Measurements from ENCODE around the gene EEF1AKMT4.

Gene EEF1AKMT4

DNA sequence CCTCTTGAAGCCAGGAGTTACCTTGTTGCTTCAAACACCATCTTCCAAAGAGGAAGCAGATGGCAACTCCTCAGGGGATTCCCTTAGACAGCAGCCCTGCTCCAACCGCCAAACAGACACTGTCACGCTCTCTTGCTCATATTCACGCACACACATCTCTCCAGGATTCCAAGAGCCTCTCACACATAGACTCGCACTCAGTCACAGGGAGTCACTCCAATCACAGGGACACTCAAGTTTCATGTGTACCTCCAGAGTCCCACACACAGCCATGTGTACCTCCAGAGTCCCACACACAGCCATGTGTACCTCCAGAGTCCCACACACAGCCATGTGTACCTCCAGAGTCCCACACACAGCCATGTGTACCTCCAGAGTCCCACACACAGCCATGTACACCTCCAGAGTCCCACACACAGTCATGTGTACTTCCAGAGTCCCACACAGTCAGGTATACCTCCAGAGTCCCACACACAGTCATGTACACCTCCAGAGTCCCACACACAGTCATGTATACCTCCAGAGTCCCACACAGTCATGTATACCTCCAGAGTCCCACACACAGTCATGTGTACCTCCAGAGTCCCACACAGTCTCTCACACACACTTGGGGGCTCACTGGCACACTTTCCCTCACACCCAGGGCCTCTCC lies 14.0 kb upstream of the EEF1AKMT4 start:
- DNase-seq (ENCODE audit: low read depth in 2 of 3, low spot score in 2 of 3), result no peak

DNA sequence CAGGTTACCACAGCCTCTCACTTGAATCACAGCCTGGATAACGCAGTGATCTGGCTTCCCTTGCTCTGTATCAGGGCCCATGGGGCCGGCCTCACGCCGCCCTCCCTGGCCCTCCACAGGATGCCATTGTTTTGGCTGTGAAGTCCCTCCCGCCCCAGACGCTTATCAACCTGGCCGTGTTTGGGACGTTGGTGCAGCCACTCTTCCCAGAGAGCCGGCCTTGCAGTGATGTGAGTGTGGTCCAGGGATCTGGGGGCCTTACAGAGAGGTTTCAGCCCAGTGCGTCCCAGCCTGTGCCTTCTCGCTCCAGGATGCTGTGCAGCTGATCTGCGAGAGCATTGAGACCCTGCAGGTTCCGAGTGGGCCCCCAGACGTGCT lies 13.4 kb upstream of the EEF1AKMT4 start:
- no peak for DNase-seq (ENCODE audit: low read depth in 2 of 3, low spot score in 2 of 3)

DNA sequence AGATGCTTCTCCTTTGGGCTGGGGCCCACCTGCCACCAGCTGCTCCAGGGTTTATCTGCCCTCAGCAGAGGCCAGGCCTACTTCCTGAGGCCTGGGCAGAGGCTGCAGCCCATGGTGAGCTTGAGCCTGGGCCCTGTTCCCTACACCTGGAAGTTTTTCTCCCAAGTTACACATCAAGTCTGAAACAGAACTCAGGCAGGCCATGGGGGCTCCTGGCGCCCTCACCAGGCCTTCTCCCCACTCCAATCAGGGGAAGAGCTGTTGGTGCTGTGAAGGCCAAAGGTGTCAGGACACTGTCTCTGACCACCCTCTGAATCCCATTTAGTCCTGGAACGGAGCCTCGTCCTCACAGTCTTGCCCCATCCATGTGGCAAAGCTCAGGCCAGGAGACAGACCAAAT lies 12.8 kb upstream of the EEF1AKMT4 start:
- DNase-seq (ENCODE audit: low read depth in 2 of 3, low spot score in 2 of 3), result no peak

DNA sequence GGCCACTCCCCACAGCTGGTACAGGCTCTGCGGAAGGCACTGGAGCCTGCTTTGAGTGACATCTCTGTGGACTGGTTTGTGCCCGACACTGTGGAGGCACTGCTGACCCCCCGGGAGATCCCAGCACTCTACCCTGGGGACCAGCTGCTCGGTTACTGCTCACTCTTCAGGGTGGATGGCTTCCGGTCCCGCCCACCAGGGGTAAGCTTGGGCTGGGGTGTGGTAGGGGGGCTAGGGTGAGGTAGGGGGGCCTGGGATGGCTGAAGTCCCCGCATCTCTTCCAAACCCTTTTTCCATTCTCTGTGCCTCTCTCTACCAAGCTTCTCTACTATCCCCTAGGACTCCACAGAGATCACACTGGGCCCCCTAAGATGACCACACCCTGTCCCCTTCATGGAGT lies 12.3 kb upstream of the EEF1AKMT4 start:
- DNase-seq (ENCODE audit: low read depth in 2 of 3, low spot score in 2 of 3), result no peak

DNA sequence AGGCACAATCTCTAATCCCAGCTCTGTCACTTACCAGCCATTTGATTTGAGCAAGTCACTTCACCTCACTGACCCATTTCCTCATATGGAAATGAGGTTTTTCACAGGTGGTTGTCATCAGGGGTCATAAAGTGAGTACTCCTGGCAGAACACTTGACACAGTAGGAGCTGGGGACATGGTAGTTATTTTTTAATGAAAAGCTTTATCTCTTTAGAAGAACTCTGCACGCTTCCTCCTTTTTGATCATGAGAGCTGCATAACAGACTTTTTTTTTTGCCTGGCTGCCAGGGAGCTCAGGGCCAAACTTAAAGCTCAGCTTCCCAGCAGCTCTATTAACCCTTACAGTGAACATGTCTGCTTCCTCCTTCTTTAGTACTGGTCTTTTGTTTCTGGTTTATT lies 11.7 kb upstream of the EEF1AKMT4 start:
- DNase-seq (ENCODE audit: low read depth in 2 of 3, low spot score in 2 of 3), result no peak

DNA sequence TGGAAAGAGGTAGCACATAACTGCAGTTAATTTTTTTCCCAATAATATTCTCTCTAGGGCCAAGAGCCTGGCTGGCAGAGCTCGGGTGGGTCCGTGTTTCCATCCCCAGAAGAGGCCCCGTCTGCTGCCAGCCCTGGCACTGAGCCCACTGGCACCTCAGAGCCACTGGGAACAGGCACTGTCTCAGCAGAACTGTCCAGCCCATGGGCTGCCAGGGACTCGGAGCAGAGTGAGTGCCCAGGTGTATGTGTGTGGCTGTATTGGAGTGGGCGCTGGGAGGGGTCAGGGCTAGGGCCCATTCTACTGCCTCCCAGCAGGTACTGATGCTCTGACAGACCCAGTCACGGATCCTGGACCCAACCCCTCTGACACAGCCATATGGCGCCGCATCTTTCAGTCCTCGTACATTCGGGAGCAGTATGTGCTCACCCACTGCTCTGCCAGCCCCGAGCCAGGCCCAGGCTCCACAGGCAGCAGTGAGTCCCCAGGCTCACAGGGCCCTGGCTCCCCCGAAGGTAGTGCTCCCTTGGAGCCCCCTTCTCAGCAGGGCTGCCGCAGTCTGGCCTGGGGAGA lies 11.1 kb upstream of the EEF1AKMT4 start:
- no peak for DNase-seq (ENCODE audit: low read depth in 2 of 3, low spot score in 2 of 3)

DNA sequence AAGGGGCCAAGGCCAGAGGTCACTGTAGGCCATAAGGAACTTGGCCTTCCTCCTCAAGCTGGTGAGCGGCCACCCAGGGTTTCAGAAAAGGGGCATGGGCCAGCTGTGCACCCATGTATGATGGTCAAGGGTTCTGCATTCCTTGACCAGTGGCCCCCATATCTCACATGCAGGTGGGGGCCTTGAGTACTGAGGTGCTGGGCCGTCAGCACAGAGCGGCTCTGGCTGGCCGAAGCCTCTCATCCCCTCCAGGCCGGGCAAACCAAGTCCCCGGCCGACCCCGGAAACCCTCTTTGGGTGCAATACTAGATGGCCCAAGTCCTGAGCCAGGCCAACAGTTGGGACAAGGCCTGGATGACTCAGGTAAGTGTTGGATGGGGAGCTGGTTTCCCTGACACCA lies 10.3 kb upstream of the EEF1AKMT4 start:
- no peak for DNase-seq (ENCODE audit: low read depth in 2 of 3, low spot score in 2 of 3)

DNA sequence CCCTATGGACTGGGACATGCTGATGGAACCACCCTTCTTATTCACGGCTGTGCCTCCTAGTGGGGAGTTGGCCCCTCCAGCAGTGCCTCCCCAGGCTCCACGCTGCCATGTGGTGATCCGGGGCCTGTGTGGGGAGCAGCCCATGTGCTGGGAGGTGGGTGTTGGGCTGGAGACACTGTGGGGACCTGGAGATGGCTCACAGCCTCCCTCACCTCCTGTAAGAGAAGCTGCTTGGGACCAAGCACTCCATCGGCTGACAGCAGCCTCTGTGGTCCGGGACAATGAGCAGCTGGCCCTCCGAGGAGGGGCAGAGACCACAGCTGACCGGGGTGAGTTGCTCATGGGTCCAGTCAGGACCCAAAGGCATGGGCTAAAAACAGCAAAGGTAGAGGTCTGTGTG lies 9.8 kb upstream of the EEF1AKMT4 start:
- no peak for DNase-seq (ENCODE audit: low read depth in 2 of 3, low spot score in 2 of 3)

DNA sequence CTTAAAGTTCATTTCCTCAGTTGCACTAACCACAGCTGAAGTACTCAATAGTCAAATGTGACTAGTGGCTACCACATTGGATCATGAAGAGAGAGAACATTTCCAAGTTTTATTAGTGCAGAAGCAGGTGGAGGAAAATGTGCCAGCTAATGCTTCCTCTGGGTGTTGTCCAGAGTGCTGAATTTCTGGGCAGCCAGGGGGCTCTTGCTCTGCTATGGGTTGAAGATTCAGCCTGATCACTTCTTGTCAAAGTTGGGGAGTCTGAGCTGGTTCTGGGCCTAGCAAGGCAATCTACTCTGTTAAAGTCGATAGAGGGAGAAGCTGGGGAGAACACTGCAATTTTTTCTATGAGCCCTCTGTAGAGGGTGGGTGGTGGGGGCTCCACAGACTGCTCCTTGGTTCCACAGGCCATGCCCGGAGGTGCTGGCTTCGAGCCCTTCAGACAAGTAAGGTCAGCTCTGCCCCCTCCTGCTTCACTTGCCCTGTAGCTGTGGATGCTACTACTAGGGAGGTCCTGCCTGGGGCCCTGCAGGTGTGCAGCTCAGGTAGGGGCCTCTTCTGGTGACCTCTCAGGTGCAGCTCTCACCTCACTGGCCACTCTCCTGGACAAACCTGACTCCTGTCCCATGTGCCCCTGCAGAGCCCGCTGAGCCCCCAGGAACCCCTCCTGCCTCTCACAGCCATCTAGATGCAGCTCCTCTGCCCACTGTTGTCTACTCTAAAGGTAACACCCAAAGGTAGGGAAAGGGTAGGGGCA lies 8.9 kb upstream of the EEF1AKMT4 start:
- DNase-seq (ENCODE audit: low read depth in 2 of 3, low spot score in 2 of 3), result no peak

DNA sequence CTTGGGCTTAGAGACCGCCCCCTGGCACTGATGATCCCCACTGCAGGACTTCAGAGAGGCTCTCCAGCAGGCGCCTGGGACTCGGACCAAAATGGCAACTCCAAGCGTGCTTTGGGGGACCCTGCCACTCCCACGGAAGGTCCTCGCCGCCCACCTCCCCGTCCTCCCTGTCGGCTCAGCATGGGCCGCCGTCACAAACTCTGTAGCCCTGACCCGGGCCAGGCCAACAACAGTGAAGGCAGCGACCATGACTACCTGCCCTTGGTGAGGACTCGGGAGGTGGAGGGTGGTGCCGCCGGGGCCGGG lies 8.4 kb upstream of the EEF1AKMT4 start:
- no peak for DNase-seq (ENCODE audit: low read depth in 2 of 3, low spot score in 2 of 3)

DNA sequence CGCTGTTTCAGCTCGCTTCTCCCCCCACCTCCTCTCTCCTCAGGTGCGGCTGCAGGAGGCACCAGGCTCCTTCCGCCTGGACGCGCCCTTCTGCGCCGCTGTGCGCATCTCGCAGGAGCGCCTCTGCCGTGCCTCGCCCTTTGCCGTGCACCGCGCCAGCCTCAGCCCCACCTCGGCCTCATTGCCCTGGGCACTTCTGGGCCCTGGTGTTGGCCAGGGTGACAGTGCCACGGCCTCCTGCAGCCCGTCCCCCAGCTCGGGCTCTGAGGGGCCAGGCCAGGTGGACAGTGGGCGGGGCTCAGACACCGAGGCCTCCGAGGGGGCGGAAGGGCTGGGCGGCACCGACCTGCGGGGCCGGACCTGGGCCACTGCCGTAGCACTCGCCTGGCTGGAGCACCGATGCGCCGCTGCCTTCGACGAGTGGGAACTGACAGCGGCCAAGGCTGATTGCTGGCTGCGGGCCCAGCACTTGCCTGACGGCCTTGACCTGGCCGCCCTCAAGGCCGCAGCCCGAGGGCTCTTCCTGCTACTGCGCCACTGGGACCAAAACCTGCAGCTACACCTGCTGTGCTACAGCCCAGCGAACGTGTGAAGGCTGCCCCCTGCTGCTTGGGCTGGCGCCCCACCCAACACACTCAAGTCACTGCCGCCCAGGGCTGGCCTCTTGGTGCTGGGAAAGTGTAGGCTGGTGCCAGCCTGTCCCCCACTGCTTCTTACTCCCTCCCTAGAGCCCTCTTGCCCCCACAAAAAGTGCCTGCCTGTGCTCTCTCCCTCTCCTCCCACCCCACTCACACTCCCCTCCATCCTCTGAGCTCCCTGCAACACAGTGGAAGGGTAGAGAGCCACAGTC lies 7.8 kb upstream of the EEF1AKMT4 start:
- DNase-seq (ENCODE audit: low read depth in 2 of 3, low spot score in 2 of 3), result no peak

DNA sequence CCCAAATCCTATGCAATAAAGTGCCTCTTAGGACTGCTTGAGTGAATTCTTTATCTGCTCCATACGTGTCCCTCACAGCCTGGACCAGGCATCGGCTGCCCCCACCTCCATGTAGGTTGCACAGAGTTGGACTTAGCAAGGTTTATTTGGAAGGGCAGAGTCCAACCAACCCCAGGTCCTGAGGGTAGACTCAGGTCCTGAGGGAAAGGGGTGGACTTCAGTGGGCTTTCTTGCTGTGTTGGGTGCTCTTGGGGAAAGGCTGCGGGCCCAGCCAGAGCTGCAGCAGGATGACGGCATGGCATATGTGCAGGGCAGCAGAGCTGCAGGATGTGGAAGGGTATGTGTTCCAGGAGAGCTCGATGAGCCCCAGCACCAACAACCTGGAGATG lies 7.2 kb upstream of the EEF1AKMT4 start:
- no peak for DNase-seq (ENCODE audit: low read depth in 2 of 3, low spot score in 2 of 3)

DNA sequence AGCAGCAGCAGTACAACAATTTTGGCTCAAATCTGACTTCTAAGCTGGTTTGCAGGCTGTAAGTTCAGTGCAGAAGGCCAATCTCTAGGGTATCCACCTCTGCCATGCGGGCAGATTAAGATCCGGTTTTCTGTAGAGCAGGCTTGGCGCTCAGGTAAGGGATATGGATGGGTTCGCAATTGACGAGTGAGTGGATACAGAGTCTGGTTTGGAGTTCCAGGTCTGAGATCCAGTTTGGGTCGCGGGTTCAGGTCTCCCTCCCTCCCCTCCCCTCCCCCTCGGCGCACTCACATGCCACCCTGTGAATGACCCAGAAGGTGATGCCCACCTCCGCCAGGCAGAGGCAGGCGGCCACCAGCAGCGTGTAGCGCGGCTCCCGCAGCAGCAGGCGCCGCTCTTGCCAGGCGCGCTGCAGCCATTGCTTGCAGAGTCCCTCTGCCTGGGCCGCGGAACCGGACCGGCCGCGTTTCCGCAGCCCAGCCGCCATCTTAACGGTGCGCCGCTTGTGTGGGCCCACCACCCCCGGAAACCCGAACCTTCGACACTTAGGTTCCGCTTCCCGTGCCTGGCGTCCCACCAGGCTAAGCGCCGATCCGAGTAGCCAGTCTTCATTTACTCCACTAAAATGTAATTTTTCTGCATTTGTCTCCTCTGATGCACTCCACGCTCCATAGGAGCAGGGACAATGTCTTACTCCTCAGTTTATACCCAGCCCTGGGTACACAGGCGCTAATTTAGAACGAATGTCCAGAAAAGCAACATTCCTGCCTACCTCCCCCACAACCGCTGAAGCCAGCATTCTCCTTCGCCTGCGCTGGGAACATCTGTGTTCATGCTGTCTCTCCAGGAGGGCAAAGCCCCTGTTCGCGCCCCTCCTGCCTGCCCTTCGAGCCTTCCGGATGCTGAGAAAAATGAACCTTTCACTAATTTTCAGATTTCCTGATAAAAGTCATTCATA lies 739 bp upstream of the EEF1AKMT4 start, which contains the start of gene ALG3:
ALG3 (minus strand) TSS at position 509 of the 958 bp plus-strand sequence; CDS start at position 487, 22 bp downstream.
- peak; percentile 73 to 84 (median 74) for DNase-seq (ENCODE audit: low read depth in 2 of 3, low spot score in 2 of 3)

DNA sequence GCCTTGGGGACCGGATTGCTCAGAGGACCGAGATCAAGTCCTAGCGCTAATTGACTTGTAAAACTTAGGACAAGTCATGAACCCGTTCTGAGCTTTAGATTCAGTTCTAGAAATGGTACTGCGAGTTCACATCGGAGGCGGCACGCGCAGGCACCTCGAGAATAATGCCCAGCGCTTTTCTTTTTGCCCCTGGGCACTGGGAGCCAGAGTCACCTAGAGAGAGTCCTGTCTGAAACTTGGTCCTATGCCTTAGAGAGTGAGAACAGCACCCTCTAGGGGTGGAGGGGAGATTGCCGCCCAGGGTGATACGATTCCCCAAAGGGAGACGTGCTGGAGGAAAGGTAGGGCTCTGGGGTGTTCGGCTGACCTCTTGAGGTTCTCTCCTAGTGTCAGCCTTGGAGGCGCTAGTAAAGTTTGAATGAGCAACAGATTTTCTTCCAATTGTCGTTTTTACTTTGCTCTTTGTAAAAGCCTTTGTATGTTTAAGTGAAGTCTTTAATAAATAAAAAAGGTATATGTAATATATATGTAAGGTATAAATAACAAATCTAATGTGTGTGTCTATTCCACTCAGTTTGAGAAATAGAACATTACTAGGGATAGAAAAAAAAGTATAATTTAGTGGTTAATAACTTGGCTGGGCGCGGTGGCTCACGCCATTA lies 826 bp downstream of the EEF1AKMT4 start:
- peak; percentile 72 to 92 (median 77) for DNase-seq (ENCODE audit: low read depth in 2 of 3, low spot score in 2 of 3)

DNA sequence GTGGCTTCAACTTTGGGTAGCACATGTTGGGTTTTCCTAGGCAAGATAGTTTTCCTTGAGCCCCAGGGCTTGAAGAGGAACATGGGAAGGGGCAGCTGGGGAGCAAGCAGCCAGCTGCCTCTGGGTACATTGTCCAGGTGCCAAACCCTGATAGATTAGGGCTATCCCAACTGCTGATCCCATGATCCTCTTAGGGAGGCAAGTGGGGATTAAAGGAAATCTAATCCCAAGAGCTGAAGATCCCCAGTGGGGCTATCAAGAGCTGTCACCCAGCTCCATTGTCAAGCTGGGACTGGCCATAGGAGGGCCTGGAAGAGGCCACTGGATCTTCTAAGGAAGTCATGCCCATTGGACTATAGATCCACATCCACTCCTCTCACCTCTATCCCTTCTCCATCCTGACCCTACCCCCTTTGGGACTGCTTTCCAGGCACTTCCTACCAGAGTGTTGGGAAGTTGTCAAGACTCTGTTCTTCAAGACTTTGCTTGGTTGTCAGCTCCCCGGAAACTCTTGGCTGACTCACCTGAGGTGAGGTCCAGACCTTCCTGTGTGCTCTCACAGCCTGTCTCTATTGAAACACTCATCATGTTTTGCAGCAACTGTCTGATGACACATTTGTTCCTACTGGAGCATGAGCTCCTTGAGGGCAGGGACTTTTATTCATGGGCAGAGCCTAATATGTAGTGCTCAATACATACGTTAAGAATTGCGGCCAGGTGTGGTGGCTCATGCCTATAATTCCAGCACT lies 6.0 kb downstream of the EEF1AKMT4 start:
- DNase-seq (ENCODE audit: low read depth in 2 of 3, low spot score in 2 of 3), result no peak

DNA sequence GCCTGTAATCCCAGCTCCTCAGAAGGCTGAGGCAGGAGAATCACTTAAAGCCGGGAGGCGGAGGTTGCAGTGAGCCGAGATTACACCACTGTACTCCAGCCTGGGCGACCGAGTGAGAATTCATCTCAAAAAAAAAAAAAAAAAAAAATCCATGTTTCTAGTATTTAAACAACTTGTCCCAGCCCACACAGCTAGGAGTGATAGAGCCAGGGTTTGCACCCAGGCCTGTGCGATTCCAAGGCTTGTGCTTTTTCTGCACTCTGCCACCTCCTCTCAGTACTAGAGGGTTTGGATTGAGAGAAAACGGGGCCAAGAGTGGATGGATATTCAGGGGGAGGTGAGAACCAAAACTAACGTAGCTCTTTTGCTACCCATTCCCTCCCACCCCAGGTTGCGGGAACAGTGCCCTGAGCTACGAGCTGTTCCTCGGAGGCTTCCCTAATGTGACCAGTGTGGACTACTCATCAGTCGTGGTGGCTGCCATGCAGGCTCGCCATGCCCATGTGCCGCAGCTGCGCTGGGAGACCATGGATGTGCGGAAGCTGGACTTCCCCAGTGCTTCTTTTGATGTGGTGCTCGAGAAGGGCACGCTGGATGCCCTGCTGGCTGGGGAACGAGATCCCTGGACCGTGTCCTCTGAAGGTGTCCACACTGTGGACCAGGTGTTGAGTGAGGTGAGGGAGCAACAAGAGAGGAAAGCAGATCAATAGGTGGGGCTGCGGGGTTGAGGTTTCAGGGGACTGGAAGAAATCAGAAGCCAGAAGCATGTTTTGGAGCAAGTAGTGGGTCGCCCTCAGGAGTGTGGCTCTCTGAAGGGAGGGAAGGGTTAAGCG lies 7.8 kb downstream of the EEF1AKMT4 start:
- no peak for DNase-seq (ENCODE audit: low read depth in 2 of 3, low spot score in 2 of 3)

DNA sequence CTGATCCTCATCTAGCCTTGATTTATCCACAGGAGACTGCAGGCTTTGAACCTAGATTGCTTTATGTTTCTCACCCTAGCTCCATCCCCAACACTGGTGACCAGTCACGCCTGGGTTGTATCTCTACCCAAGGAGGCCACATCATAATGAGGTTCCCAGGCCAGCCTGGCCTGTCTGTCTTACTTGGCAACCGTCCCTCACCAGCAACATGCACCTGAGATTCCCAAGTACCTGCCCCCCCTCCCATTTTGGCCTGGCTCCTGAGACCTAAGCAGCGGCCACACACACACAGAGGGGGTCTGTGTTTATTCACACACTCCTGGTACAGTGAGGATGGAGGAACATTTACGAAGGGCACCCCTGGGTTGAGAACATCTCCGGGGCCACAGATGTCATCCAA lies 9.5 kb downstream of the EEF1AKMT4 start:
- DNase-seq (ENCODE audit: low read depth in 2 of 3, low spot score in 2 of 3), result no peak

DNA sequence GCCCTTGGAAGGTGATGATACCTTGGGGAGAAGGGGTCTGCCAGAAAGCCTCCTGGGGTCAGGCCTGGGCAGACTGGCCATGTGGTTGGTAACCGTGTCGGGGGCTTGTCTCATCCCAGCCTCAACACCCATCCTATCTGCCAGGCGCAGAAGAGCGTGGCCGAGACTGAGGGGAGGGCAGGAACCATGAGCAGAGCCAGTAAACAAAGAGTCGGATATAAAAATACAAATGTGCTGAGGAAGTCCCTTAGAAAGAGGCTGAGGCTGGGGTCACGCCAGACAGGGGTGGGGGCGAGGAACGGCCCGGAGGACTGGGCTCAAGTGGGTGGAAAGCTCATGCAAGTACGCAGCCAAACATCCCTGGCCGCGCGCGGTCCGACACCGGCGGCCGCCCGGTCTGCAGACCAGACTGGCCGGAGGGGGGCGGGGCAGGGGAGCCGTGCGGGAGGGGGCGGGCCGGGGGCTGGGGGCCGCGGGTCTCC lies 10.0 kb downstream of the EEF1AKMT4 start:
- DNase-seq (ENCODE audit: low read depth in 2 of 3, low spot score in 2 of 3), result no peak

All from activated CD8-positive, alpha-beta memory T cell treated with anti-CD3 and anti-CD28 coated beads for 48 hours (primary cell).